ENCODE data around the gene TMEM182. TPM values are rescaled to one million over a fixed set of nuclear protein-coding genes. Genes with fewer than 3 reads are reported as not detected.

Gene TMEM182
- total and polyA plus RNA-seq, 9 of the 15 experiments (the other 6 are each of a cell fraction or from before 2014, with no cell fraction given): 5.2 to 11.4 (median 7.5) TPM

DNA sequence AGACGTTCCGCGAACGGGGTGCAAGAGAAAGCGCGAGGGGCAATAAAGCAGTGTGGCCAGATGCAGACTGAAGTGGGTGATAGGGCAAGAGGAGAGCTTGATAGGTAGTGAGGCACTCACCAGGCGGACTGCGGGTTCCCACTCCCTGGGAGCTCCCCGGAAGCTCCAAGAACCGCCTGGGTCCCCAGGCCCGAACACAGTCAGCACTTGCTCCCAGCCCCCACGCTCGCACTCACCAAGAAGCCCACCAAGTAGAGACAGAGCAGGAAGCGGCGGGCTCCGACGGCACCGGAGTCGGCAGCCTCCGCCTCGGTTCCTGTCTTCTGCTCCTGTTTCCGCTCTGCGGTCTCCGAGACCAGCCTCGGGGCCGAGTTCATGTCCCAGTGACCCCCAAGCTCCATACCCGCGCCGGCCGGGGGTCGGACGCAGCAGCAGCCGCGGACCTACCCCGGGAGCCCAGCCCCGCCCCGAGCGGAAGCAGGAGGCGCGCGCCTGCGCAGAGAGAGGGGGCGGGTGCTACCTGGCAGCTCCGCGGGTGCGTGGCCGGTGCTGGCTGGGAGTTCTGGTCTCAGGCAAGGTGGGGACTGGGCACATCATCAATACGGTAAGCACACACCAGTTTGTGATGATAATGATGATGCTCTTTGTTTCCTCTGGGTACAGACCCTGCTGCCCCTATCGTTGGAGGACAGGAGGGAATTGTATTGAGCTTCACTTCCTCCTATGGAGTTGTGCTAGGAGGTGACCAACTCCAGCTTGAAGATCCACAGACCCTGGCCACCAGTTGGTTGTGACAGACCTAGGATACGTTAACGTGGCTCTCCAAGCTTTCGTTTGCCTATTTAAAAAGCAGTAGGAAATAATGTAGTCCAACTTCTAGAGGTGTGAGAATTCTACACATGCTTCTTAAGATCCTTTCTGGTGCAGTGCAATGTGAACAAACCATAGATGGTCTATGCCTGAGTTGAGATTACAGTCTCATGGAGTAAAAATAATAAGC lies 25.1 kb upstream of the TMEM182 start (continued):
- TF ChIP-seq, protein P1, sequence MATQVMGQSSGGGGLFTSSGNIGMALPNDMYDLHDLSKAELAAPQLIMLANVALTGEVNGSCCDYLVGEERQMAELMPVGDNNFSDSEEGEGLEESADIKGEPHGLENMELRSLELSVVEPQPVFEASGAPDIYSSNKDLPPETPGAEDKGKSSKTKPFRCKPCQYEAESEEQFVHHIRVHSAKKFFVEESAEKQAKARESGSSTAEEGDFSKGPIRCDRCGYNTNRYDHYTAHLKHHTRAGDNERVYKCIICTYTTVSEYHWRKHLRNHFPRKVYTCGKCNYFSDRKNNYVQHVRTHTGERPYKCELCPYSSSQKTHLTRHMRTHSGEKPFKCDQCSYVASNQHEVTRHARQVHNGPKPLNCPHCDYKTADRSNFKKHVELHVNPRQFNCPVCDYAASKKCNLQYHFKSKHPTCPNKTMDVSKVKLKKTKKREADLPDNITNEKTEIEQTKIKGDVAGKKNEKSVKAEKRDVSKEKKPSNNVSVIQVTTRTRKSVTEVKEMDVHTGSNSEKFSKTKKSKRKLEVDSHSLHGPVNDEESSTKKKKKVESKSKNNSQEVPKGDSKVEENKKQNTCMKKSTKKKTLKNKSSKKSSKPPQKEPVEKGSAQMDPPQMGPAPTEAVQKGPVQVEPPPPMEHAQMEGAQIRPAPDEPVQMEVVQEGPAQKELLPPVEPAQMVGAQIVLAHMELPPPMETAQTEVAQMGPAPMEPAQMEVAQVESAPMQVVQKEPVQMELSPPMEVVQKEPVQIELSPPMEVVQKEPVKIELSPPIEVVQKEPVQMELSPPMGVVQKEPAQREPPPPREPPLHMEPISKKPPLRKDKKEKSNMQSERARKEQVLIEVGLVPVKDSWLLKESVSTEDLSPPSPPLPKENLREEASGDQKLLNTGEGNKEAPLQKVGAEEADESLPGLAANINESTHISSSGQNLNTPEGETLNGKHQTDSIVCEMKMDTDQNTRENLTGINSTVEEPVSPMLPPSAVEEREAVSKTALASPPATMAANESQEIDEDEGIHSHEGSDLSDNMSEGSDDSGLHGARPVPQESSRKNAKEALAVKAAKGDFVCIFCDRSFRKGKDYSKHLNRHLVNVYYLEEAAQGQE (IDR thresholded peaks at IDR 0.05; ENCODE audit: borderline replicate concordance): no peak
- TF ChIP-seq, protein P1 (CRISPR knock-in tag; IDR thresholded peaks at IDR 0.05; ENCODE audit: low read depth): 0 out of 2 replicates have a peak, but pooled peaks have one; percentile 22
- TF ChIP-seq MAFG (tag; conservative IDR thresholded peaks at IDR 0.05): no peak
- no peak for TF ChIP-seq HCFC1 (IDR thresholded peaks at IDR 0.05; ENCODE audit: low read depth, low read length)
- TF ChIP-seq, protein P2, sequence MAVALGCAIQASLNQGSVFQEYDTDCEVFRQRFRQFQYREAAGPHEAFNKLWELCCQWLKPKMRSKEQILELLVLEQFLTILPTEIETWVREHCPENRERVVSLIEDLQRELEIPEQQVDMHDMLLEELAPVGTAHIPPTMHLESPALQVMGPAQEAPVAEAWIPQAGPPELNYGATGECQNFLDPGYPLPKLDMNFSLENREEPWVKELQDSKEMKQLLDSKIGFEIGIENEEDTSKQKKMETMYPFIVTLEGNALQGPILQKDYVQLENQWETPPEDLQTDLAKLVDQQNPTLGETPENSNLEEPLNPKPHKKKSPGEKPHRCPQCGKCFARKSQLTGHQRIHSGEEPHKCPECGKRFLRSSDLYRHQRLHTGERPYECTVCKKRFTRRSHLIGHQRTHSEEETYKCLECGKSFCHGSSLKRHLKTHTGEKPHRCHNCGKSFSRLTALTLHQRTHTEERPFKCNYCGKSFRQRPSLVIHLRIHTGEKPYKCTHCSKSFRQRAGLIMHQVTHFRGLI (CRISPR knock-in tag; IDR thresholded peaks at IDR 0.05): no peak
- peak; percentile 15; the same call in 1 of the 2 replicates for TF ChIP-seq JUND (IDR thresholded peaks at IDR 0.05; ENCODE audit: borderline replicate concordance, low read depth, low read length)
- no peak for TF ChIP-seq JUND (tag; IDR thresholded peaks at IDR 0.05; ENCODE audit: borderline replicate concordance, low read depth, low read length)
- 0 out of 2 replicates have a peak, but pooled peaks have one; percentile 8 for TF ChIP-seq SMARCE1 (IDR thresholded peaks at IDR 0.05)
- no peak for TF ChIP-seq STAT5A (IDR thresholded peaks at IDR 0.05; ENCODE audit: borderline replicate concordance, low read length)
- TF ChIP-seq, protein P3, sequence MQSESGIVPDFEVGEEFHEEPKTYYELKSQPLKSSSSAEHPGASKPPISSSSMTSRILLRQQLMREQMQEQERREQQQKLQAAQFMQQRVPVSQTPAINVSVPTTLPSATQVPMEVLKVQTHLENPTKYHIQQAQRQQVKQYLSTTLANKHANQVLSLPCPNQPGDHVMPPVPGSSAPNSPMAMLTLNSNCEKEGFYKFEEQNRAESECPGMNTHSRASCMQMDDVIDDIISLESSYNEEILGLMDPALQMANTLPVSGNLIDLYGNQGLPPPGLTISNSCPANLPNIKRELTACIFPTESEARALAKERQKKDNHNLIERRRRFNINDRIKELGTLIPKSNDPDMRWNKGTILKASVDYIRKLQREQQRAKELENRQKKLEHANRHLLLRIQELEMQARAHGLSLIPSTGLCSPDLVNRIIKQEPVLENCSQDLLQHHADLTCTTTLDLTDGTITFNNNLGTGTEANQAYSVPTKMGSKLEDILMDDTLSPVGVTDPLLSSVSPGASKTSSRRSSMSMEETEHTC (IDR thresholded peaks at IDR 0.05): no peak
- TF ChIP-seq LARP7 (IDR thresholded peaks at IDR 0.05): no peak
- no peak for TF ChIP-seq ZNF354B (CRISPR knock-in tag; IDR thresholded peaks at IDR 0.05)
- TF ChIP-seq JUNB (CRISPR knock-in tag; conservative IDR thresholded peaks at IDR 0.05): no peak

Data from K562 (cell line).